ENCODE results near the gene SLC6A2.
"Not testable (repeated sequence)": the region's sequence is repeated elsewhere in the genome, so short reads cannot be mapped to it uniquely, and the experiment has no call there.

SLC6A2 gene

GRCh38 chr16:55717326-55717725 lies 61.5 kb downstream of the SLC6A2 start:
- no peak for FAIRE-seq

- FAIRE-seq: no peak
These were observed 69.4 kb downstream of the SLC6A2 start for GRCh38 chr16:55725055-55725777.

GRCh38 chr16:55728797-55729196 lies 73.0 kb downstream of the SLC6A2 start:
- FAIRE-seq: no peak

GRCh38 chr16:55730115-55730514 lies 74.3 kb downstream of the SLC6A2 start:
- FAIRE-seq: no peak

GRCh38 chr16:55732496-55732895 lies 76.7 kb downstream of the SLC6A2 start:
- FAIRE-seq: no peak

- FAIRE-seq: no peak
These were observed 78.9 kb downstream of the SLC6A2 start for GRCh38 chr16:55734665-55735064.

GRCh38 chr16:55735120-55735781 lies 79.5 kb downstream of the SLC6A2 start:
- no peak for FAIRE-seq

- FAIRE-seq: no peak
These were observed 80.9 kb downstream of the SLC6A2 start for GRCh38 chr16:55736671-55737070.

GRCh38 chr16:55737318-55737717 lies 81.5 kb downstream of the SLC6A2 start:
- no peak for FAIRE-seq

GRCh38 chr16:55737966-55738365 lies 82.2 kb downstream of the SLC6A2 start:
- FAIRE-seq: no peak

GRCh38 chr16:55746081-55746480 lies 90.3 kb downstream of the SLC6A2 start:
- FAIRE-seq: no peak

- no peak for FAIRE-seq
These were observed 92.0 kb downstream of the SLC6A2 start for GRCh38 chr16:55747785-55748184.

- not testable (repeated sequence) for FAIRE-seq
These were observed 96.8 kb downstream of the SLC6A2 start for GRCh38 chr16:55752465-55753144.

GRCh38 chr16:55753145-55753631 lies 97.4 kb downstream of the SLC6A2 start:
- not testable (repeated sequence) for FAIRE-seq

Data from colon (tissue), 2 donors.